Transverse colon (tissue), 4 donors: ENCODE results near the gene XYLT2. TPM values are rescaled to one million over a fixed set of nuclear protein-coding genes. Genes with fewer than 3 reads are reported as not detected.

Experiments
- DNase-seq: peaks from one replicate; pipeline ENCODE4 v3.0.0-alpha.2; 2019
- H3K27ac ChIP-seq, 4 donors: fragments of 200-600 bp; sonication (generic); 2 replicates each; pipeline ENCODE4 v1.5.1; 2016 to 2018; ENCODE audit warnings: inconsistent platforms in 4 of 4
- H3K27me3 ChIP-seq: fragments of 200-600 bp; sonication (generic); 2 replicates; pipeline ENCODE4 v1.5.1; 2017; ENCODE audit warnings: inconsistent platforms
- H3K36me3 ChIP-seq, 4 donors: fragments of 200-600 bp; sonication (generic); 2 replicates each; pipeline ENCODE4 v1.5.1; 2017 to 2019; ENCODE audit warnings: inconsistent platforms in 4 of 4
- H3K4me1 ChIP-seq, 4 donors: fragments of 200-600 bp; sonication (generic); 2 replicates each; pipeline ENCODE4 v1.5.1; 2017 to 2020; ENCODE audit warnings: inconsistent platforms in 4 of 4
- H3K4me3 ChIP-seq, 4 donors: fragments of 200-600 bp; sonication (generic); 1 replicate in 1 of 4; 2 replicates in 3 of 4; pipeline versions ENCODE4 v1.5.1 to v1.6.1; 2017 to 2019; ENCODE audit warnings: inconsistent platforms in 4 of 4
- H3K9me3 ChIP-seq, 2 donors: fragments of 200-600 bp; sonication (generic); 2 replicates each; pipeline ENCODE4 v1.5.1; 2017 to 2019; ENCODE audit warnings: inconsistent platforms in 2 of 2
- EP300 ChIP-seq: sonication (generic); formaldehyde crosslinking; IDR thresholded peaks from one replicate; pipeline ENCODE4 v1.6.1; 2017; ENCODE audit warnings: antibody characterized with exemption, low read depth
- POLR2A ChIP-seq: fragments of 450-650 bp; IDR thresholded peaks from one replicate; pipeline ENCODE4 v1.6.1; 2016; ENCODE audit warnings: antibody characterized with exemption, mild to moderate bottlenecking, moderate library complexity
- POLR2AphosphoS5 ChIP-seq, 3 donors: sonication (generic); formaldehyde crosslinking; IDR thresholded peaks; one replicate each; pipeline ENCODE4 v1.6.1; 2016; ENCODE audit warnings: antibody characterized with exemption in 3 of 3
- WGBS, 2 donors: methylation state at CpG; one replicate each; pipeline ENCODE4 v1.1.5; 2018; ENCODE audit warnings: low coverage in 1 of 2; 5-methylcytosine and 5-hydroxymethylcytosine counted together
- in situ Hi-C, 4 donors: fragments of 200-750 bp; cut with MboI; loops; one replicate each; pipeline versions ENCODE4 v1.15.0 to v1.15.1; 2017; ENCODE audit warnings: low sequenced_read_pairs in 3 of 4, low pct_ligation_motif_present in 1 of 4, low pct_unique_long_range_greater_than_20kb in 1 of 4
- intact Hi-C: fragments of 100-400 bp; cut with DNase I; formaldehyde crosslinking; loops from one replicate; pipeline ENCODE4 v1.15.1; 2023; ENCODE audit warnings: low total_unique reads
- total RNA-seq, 4 donors: library from RNA; depleted of rRNA; stranded (reverse); fragments of >200 nt; gene quantifications; one replicate each; pipeline ENCODE4 v1.1.0, GENCODE V29; 2016
- TF ChIP-seq, protein P1 (sequence below), 5 experiments: fragments of 200-600 bp in 3 of 5; fragments of 450-650 bp in 2 of 5; sonication (generic) in 3 of 5; IDR thresholded peaks; 1 replicate in 2 of 5; 2 replicates in 3 of 5; pipeline ENCODE4 v1.5.1; 2016 to 2017; ENCODE audit warnings: antibody characterized with exemption in 5 of 5, inconsistent platforms in 3 of 5, mild to moderate bottlenecking in 2 of 5, moderate library complexity in 1 of 5

The XYLT2 gene
- total RNA-seq, 4 donors from 2014 or later, result 21.3 to 27.3 (median 22.0) TPM

DNA sequence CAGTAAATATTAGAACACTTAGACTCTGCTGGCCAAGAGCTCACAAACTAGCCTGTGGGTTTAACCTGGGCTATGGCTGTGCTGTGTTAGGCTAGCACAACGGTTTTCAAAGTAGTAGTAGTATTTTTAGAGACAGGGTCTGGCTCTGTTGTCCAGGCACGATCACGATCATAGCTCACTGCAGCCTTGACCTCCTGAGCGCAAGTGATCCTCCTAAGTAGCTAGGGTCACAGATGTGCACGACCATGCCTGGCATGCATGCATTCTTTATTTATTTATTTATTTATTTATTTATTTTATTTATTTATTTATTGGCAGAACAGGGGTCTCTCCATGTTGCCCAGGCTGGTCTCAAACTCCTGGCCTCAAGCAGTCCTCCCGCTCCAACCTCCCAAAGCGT is 16.7 kb downstream of the XYLT2 start:
- Histone ChIP-seq H3K4me3 (no peak overlapping the region), H3K36me3 (peaks cover 0 to 12% (median 5%) of the 10 kb centered on the region in 4 donors), H3K9me3 (no peaks in the 10 kb centered on the region), H3K27ac (peak overlapping the region in 2 of 4 donors; percentile 6 to 46), H3K4me1 (peaks cover 0 to 7% (median 6%) of the 10 kb centered on the region in 4 donors), H3K27me3 (no peaks in the 10 kb centered on the region)
- TF ChIP-seq POLR2A (no peak), POLR2AphosphoS5 (IDR thresholded peaks at IDR 0.05) (no peak), EP300 (no peak)
- TF ChIP-seq, protein P1, sequence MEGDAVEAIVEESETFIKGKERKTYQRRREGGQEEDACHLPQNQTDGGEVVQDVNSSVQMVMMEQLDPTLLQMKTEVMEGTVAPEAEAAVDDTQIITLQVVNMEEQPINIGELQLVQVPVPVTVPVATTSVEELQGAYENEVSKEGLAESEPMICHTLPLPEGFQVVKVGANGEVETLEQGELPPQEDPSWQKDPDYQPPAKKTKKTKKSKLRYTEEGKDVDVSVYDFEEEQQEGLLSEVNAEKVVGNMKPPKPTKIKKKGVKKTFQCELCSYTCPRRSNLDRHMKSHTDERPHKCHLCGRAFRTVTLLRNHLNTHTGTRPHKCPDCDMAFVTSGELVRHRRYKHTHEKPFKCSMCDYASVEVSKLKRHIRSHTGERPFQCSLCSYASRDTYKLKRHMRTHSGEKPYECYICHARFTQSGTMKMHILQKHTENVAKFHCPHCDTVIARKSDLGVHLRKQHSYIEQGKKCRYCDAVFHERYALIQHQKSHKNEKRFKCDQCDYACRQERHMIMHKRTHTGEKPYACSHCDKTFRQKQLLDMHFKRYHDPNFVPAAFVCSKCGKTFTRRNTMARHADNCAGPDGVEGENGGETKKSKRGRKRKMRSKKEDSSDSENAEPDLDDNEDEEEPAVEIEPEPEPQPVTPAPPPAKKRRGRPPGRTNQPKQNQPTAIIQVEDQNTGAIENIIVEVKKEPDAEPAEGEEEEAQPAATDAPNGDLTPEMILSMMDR (IDR thresholded peaks at IDR 0.05), result no peak
- intact Hi-C loops, result no loop called here
- no peak for DNase-seq
- WGBS, 2 donors, result 73 to 84% methylated on average over 4 to 7 of the region's 7 CpGs
- in situ Hi-C loops, result no loop called here

DNA sequence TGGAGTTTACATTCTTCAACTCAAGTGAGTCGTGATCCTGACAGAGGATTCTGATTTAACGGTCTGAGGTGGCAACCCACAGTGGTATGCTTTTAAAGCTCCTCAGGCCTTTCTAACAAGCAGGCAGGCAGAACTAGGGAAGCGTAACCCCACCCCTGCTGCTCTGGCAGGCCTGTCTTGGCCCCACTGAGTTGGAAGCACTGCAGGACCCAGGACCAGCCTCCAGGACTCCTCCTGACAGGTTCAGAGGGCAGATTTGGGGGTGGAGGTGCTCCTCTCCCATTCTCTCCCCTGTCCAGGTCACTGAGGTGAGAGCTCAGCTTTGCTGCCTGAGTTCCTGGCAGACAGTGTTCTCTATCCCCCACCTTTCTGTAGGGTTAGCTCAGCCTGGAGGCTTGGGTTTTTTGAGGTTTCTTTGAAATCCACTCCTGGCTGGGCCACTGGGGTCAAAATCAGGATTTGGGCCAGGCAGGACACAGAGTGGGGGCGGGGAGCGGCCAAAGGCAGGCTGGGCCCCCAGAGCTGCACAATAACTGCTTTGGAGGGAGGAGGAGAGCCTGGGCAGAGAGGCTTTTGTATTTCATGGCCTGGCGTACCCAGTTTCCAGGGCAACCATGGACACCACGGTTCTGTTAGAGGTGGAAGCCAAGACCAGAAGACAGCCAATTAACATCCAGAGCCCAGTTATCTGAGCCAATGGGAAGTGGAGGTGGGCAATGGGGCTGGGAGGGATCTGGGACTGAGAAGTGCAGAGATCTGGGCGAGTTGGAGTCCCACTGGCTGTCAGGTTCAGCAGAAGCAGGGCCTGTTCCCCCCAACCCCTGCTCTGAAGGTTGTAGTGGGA is 17.5 kb downstream of the XYLT2 start:
- H3K4me1 ChIP-seq, result peaks cover 0 to 7% (median 6%) of the 10 kb centered on the region in 4 donors
- H3K36me3 ChIP-seq, result peaks cover 0 to 17% (median 8%) of the 10 kb centered on the region in 4 donors
- DNase-seq, result no peak

DNA sequence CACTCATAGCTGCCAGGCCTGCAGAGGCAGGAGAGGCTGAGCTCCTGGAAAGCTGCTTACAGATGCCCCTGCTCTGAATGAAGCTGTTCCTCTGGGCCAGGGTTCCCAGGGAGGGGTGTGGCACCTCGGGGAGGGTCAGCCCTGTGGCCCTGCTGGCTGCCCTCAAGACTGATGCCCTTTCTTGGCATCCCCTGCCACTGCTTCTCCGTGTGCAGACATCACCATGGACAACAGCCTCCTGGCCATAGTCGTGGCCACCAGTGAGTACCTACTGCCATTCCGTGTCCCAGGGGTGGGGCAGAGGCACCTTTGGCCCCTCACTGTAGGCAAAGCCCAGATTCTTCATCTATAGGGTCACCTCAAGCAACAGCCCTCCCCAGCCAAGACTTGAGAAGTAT is 18.1 kb downstream of the XYLT2 start:
- WGBS, 2 donors, result 40% methylated on average over 1 of the region's 4 CpGs; no CpG with 5 or more reads in 1 of the 2 donors
- peaks cover 0 to 22% (median 10%) of the 10 kb centered on the region in 4 donors for H3K36me3 ChIP-seq
- DNase-seq, result no peak
- in situ Hi-C loops, result no loop called here
- H3K4me3 ChIP-seq, result no peak overlapping the region
- no peak overlapping the region for H3K27ac ChIP-seq
- H3K4me1 ChIP-seq, result peaks cover 0 to 7% (median 6%) of the 10 kb centered on the region in 4 donors
- intact Hi-C loops, result no loop called here
- no peaks in the 10 kb centered on the region for H3K27me3 ChIP-seq
- H3K9me3 ChIP-seq, result no peaks in the 10 kb centered on the region
- TF ChIP-seq, protein P1 (IDR thresholded peaks at IDR 0.05), result no peak
- TF ChIP-seq POLR2AphosphoS5 (IDR thresholded peaks at IDR 0.05) (no peak), POLR2A (no peak), EP300 (no peak)

More for the DNA sequence above, 17.5 kb downstream of the XYLT2 start:
- in situ Hi-C loops, result no loop called here
- H3K9me3 ChIP-seq, result no peaks in the 10 kb centered on the region
- no peaks in the 10 kb centered on the region for H3K27me3 ChIP-seq
- WGBS, 2 donors, result 67% methylated on average over 8 of the region's 8 CpGs; no CpG with 5 or more reads in 1 of the 2 donors
- H3K27ac ChIP-seq, result no peak overlapping the region
- TF ChIP-seq POLR2AphosphoS5 (IDR thresholded peaks at IDR 0.05) (no peak), EP300 (no peak), POLR2A (no peak)
- TF ChIP-seq, protein P1 (IDR thresholded peaks at IDR 0.05), result no peak
- H3K4me3 ChIP-seq, result no peak overlapping the region
- intact Hi-C loops, result no loop called here

DNA sequence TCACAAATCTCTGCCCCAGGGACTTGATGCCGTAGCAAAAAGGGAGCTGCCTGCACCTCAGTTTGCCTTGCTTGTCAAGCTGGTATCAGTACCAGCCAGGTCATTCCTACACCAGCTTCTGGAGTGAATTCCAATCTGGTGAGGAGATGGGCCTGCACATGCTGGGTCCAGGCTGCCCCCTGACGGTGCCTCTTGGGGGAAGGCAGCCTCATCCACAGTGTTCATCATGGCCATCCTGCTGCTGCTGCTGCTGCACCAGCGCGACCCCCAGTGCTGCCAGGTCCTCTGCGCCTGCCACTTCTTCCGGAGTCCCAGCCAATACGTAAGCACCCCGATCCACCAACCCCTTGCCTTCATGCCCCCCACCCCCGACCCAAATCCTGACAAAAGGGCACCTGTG is 18.8 kb downstream of the XYLT2 start:
- TF ChIP-seq POLR2AphosphoS5 (IDR thresholded peaks at IDR 0.05) (no peak), POLR2A (no peak), EP300 (no peak)
- TF ChIP-seq, protein P1 (IDR thresholded peaks at IDR 0.05), result no peak
- no peak overlapping the region for H3K27ac ChIP-seq
- in situ Hi-C loops (no loop called here), intact Hi-C loops (no loop called here)
- no peak for DNase-seq
- peaks cover 0 to 7% (median 6%) of the 10 kb centered on the region in 4 donors for H3K4me1 ChIP-seq
- 77% methylated on average over 9 of the region's 9 CpGs; no CpG with 5 or more reads in 1 of the 2 donors for WGBS, 2 donors
- H3K27me3 ChIP-seq, result no peaks in the 10 kb centered on the region
- peaks cover 0 to 29% (median 10%) of the 10 kb centered on the region in 4 donors for H3K36me3 ChIP-seq
- no peaks in the 10 kb centered on the region for H3K9me3 ChIP-seq
- no peak overlapping the region for H3K4me3 ChIP-seq
